Measurements from ENCODE around the gene STK38.

Gene STK38

DNA sequence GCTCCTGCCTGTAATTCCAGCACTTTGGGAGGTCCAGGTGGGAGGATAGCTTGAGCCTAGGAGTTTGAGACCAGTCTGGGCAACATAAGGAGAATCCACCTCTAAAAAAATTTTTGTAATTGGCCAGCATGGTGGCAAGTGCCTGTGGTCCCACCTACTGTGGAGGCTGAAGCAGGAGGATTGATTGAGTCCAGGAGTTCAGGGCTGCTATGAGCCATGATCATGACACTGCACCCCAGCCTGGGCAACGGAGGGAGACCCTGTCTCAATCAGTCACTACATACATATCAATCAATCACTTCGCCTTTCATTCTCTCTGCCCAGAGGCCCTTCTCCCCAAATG, 1.1 kb upstream of the STK38 start:
- Histone ChIP-seq H3K4me1 (ENCODE audit: control insufficient read depth, low read depth, low read length) (peaks cover 2% of the 10 kb centered on the region), H3K9ac (ENCODE audit: low read length) (no peak overlapping the region), H3K4me2 (ENCODE audit: low read length) (no peak overlapping the region), H3K4me3 (ENCODE audit: low read length) (no peak overlapping the region), H4K5ac (ENCODE audit: low read length) (no peak overlapping the region), H3K18ac (ENCODE audit: low read length) (no peak overlapping the region), H2BK120ac (ENCODE audit: low read depth, low read length) (no peak overlapping the region), H3K27ac (ENCODE audit: low read depth, low read length) (no peak overlapping the region), H3K56ac (ENCODE audit: low read length) (no peak overlapping the region), H2AK5ac (ENCODE audit: low read length) (no peak overlapping the region), H3K36me3 (ENCODE audit: control insufficient read depth, insufficient read depth, low read length) (no peaks in the 10 kb centered on the region), H2BK15ac (replicated peaks; ENCODE audit: low read depth) (no peak overlapping the region), H2BK5ac (ENCODE audit: low read length) (no peak overlapping the region), H3K23ac (ENCODE audit: low read length) (no peak overlapping the region), H3K79me2 (ENCODE audit: control insufficient read depth, insufficient read depth, low read length) (peaks cover 21% of the 10 kb centered on the region), H3K4ac (ENCODE audit: low read depth, low read length) (no peak overlapping the region), H3K27me3 (ENCODE audit: insufficient read depth, low read length, poor library complexity) (no peaks in the 10 kb centered on the region), H3K79me1 (ENCODE audit: low read length) (peaks cover 5% of the 10 kb centered on the region), H4K8ac (ENCODE audit: low read depth, low read length) (no peak overlapping the region)
- DNase-seq: no peak
- no CpG with 5 or more reads among the region's 2 CpGs for WGBS (ENCODE audit: extremely low coverage, insufficient coverage, low lambda C conversion rate)

DNA sequence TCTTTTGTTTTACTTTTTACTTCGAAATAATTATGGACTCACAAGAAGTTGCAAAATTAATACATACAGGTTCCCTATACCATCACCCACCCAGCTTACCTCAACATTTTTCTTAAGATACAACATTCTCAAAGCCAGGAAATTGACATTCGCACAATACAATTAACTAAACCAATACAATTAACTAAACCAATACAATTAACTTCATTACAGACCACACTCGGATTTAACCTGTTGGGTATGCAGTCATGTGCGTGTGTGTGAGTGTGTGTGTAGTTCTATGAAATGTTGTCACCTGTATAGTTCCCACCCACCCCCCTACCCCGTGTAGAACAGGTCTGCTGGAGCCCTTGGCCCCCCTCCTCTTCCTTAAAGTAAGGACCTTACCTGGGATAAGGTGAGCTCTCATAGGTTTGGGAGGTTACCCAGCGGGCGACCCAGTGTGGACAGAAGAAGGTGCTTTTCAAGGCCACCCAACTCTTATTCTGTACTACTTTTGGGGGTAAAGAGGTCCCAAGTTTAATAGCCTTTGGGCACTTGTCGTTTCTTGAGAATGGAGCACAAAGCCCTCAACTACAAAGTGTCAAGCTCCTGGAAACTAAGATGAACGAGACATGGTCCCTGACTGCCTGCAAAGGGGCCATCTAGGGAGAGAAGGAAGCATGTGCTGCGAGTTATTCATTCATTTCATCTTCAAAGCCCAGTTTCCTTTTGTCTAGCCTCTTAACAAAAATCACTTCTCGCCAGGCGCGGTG, 544 bp upstream of the STK38 start:
- 100% methylated on average over 2 of the region's 13 CpGs for WGBS (ENCODE audit: extremely low coverage, insufficient coverage, low lambda C conversion rate)

DNA sequence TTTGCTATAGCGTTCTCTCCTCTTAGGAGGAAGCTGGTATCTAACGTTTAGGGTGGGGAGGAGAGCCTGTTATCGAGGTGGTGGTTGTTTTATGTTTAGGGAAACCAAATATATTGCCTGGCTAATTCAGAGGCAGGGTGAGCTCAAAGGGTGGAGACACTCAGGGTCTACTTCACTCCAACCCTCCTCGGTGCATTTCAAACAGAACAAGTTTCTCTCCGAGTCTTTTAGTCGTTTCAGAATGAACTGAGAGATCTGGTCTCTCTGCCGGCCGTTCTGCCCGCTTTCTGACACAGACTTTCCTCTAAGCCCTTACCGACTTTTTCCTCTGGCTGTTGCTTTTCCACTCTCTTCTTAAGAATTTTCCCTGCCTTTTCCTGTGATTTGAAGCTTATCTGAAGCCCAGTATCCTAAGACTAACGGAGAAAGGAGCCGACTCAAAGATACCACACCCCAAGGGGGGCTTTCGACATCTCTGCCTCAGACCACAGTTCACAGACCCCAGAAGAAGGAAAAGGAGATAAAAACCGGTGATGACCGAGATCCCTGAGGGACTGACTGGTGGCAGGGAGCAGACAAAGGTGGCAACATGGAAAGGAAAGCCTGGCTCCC, 865 bp downstream of the STK38 start:
- Histone ChIP-seq H4K8ac (ENCODE audit: low read depth, low read length) (no peak overlapping the region), H4K5ac (ENCODE audit: low read length) (no peak overlapping the region), H3K4ac (ENCODE audit: low read depth, low read length) (peak overlapping the region; percentile 97), H3K36me3 (ENCODE audit: control insufficient read depth, insufficient read depth, low read length) (no peaks in the 10 kb centered on the region), H2BK5ac (ENCODE audit: low read length) (no peak overlapping the region), H2BK15ac (replicated peaks; ENCODE audit: low read depth) (no peak overlapping the region), H3K4me3 (ENCODE audit: low read length) (peak overlapping the region; percentile 26), H3K23ac (ENCODE audit: low read length) (no peak overlapping the region), H3K56ac (ENCODE audit: low read length) (peak overlapping the region; percentile 97), H3K4me1 (ENCODE audit: control insufficient read depth, low read depth, low read length) (peaks cover 2% of the 10 kb centered on the region), H3K18ac (ENCODE audit: low read length) (peak overlapping the region; percentile 99), H3K4me2 (ENCODE audit: low read length) (peak overlapping the region; percentile 53), H3K79me2 (ENCODE audit: control insufficient read depth, insufficient read depth, low read length) (peaks cover 23% of the 10 kb centered on the region), H3K27ac (ENCODE audit: low read depth, low read length) (peak overlapping the region; percentile 98), H3K27me3 (ENCODE audit: insufficient read depth, low read length, poor library complexity) (no peaks in the 10 kb centered on the region), H3K9ac (ENCODE audit: low read length) (peak overlapping the region; percentile 60), H2BK120ac (ENCODE audit: low read depth, low read length) (no peak overlapping the region), H3K79me1 (ENCODE audit: low read length) (peaks cover 5% of the 10 kb centered on the region), H2AK5ac (ENCODE audit: low read length) (no peak overlapping the region)
- peak; percentile 35 for DNase-seq
- WGBS (ENCODE audit: extremely low coverage, insufficient coverage, low lambda C conversion rate): no CpG with 5 or more reads among the region's 15 CpGs

More for the DNA sequence above, 544 bp upstream of the STK38 start:
- H3K4me3 ChIP-seq (ENCODE audit: low read length): no peak overlapping the region
- no peak overlapping the region for H3K4ac ChIP-seq (ENCODE audit: low read depth, low read length)
- H3K23ac ChIP-seq (ENCODE audit: low read length): no peak overlapping the region
- no peak for DNase-seq
- no peak overlapping the region for H2BK15ac ChIP-seq (replicated peaks; ENCODE audit: low read depth)
- peaks cover 2% of the 10 kb centered on the region for H3K4me1 ChIP-seq (ENCODE audit: control insufficient read depth, low read depth, low read length)
- H2BK120ac ChIP-seq (ENCODE audit: low read depth, low read length): no peak overlapping the region
- H4K5ac ChIP-seq (ENCODE audit: low read length): no peak overlapping the region
- no peak overlapping the region for H2BK5ac ChIP-seq (ENCODE audit: low read length)
- no peak overlapping the region for H3K18ac ChIP-seq (ENCODE audit: low read length)
- no peak overlapping the region for H3K9ac ChIP-seq (ENCODE audit: low read length)
- peak overlapping the region; percentile 30 for H3K56ac ChIP-seq (ENCODE audit: low read length)
- H3K36me3 ChIP-seq (ENCODE audit: control insufficient read depth, insufficient read depth, low read length): no peaks in the 10 kb centered on the region
- peaks cover 23% of the 10 kb centered on the region for H3K79me2 ChIP-seq (ENCODE audit: control insufficient read depth, insufficient read depth, low read length)
- H3K79me1 ChIP-seq (ENCODE audit: low read length): peaks cover 5% of the 10 kb centered on the region
- H4K8ac ChIP-seq (ENCODE audit: low read depth, low read length): no peak overlapping the region
- no peak overlapping the region for H3K27ac ChIP-seq (ENCODE audit: low read depth, low read length)
- peak overlapping the region; percentile 11 for H2AK5ac ChIP-seq (ENCODE audit: low read length)
- H3K4me2 ChIP-seq (ENCODE audit: low read length): no peak overlapping the region
- H3K27me3 ChIP-seq (ENCODE audit: insufficient read depth, low read length, poor library complexity): no peaks in the 10 kb centered on the region

DNA sequence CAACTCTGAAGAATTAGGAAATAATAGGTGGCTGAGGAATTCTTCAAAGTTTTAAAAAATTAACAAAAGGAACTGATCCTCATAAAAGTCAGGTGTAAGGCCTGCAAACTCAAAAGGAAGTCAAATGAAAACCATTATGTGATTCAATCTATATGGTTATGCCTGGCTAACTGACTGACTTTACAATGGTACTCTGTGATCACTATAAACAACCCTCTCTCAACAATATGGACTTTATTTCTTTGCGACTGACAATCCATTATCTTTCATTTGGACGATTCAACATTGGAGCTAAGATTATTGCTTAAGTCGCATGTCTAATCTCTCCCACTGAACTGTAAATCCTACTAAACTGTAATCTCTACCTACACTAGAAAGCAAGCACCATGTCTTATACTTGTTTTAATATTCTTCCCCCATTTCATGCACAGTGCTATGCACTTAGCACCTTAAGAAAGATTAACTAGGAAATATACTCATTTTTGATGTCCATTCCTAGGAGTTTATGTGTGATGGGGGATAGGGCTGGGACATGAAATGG, 1.4 kb downstream of the STK38 start:
- peak overlapping the region; percentile 97 for H3K56ac ChIP-seq (ENCODE audit: low read length)
- no peaks in the 10 kb centered on the region for H3K27me3 ChIP-seq (ENCODE audit: insufficient read depth, low read length, poor library complexity)
- H3K27ac ChIP-seq (ENCODE audit: low read depth, low read length): no peak overlapping the region
- H4K8ac ChIP-seq (ENCODE audit: low read depth, low read length): no peak overlapping the region
- H3K4me2 ChIP-seq (ENCODE audit: low read length): peak overlapping the region; percentile 53
- peaks cover 2% of the 10 kb centered on the region for H3K4me1 ChIP-seq (ENCODE audit: control insufficient read depth, low read depth, low read length)
- no peak overlapping the region for H4K5ac ChIP-seq (ENCODE audit: low read length)
- H3K79me2 ChIP-seq (ENCODE audit: control insufficient read depth, insufficient read depth, low read length): peaks cover 23% of the 10 kb centered on the region
- no peak overlapping the region for H3K23ac ChIP-seq (ENCODE audit: low read length)
- H2BK120ac ChIP-seq (ENCODE audit: low read depth, low read length): no peak overlapping the region
- peak overlapping the region; percentile 26 for H3K4me3 ChIP-seq (ENCODE audit: low read length)
- no CpG with 5 or more reads among the region's 3 CpGs for WGBS (ENCODE audit: extremely low coverage, insufficient coverage, low lambda C conversion rate)
- no peak overlapping the region for H2AK5ac ChIP-seq (ENCODE audit: low read length)
- H3K9ac ChIP-seq (ENCODE audit: low read length): peak overlapping the region; percentile 60
- no peak overlapping the region for H3K18ac ChIP-seq (ENCODE audit: low read length)
- no peaks in the 10 kb centered on the region for H3K36me3 ChIP-seq (ENCODE audit: control insufficient read depth, insufficient read depth, low read length)
- no peak for DNase-seq
- peaks cover 5% of the 10 kb centered on the region for H3K79me1 ChIP-seq (ENCODE audit: low read length)
- no peak overlapping the region for H2BK15ac ChIP-seq (replicated peaks; ENCODE audit: low read depth)
- no peak overlapping the region for H3K4ac ChIP-seq (ENCODE audit: low read depth, low read length)
- no peak overlapping the region for H2BK5ac ChIP-seq (ENCODE audit: low read length)

DNA sequence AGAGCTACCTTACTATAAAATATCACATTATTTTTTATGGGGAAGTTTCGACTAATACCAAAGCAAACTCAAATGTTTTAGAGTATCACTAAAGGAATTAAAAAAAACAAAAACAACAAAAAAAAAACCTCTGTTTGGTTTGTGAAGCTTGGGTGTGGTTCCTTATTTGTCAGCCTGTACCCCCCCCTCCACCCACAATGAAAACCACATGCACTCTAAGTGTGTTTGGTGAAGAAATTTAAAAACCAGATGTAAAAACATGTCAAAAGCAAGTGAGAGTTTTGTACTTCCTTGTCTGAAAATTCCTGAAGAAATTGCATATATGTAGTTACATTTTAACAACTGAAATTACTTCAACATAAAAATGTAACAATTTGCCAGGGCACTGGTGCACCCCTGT, 3.1 kb downstream of the STK38 start:
- no peak overlapping the region for H2BK120ac ChIP-seq (ENCODE audit: low read depth, low read length)
- H3K4ac ChIP-seq (ENCODE audit: low read depth, low read length): no peak overlapping the region
- WGBS (ENCODE audit: extremely low coverage, insufficient coverage, low lambda C conversion rate): no CpG with 5 or more reads among the region's 1 CpG
- no peak overlapping the region for H3K4me2 ChIP-seq (ENCODE audit: low read length)
- H3K23ac ChIP-seq (ENCODE audit: low read length): no peak overlapping the region
- no peak overlapping the region for H2AK5ac ChIP-seq (ENCODE audit: low read length)
- H3K79me2 ChIP-seq (ENCODE audit: control insufficient read depth, insufficient read depth, low read length): peaks cover 23% of the 10 kb centered on the region
- H3K18ac ChIP-seq (ENCODE audit: low read length): no peak overlapping the region
- no peak overlapping the region for H2BK5ac ChIP-seq (ENCODE audit: low read length)
- DNase-seq: no peak
- no peaks in the 10 kb centered on the region for H3K27me3 ChIP-seq (ENCODE audit: insufficient read depth, low read length, poor library complexity)
- no peak overlapping the region for H3K4me3 ChIP-seq (ENCODE audit: low read length)
- H3K56ac ChIP-seq (ENCODE audit: low read length): no peak overlapping the region
- no peak overlapping the region for H3K27ac ChIP-seq (ENCODE audit: low read depth, low read length)
- no peaks in the 10 kb centered on the region for H3K36me3 ChIP-seq (ENCODE audit: control insufficient read depth, insufficient read depth, low read length)
- H3K79me1 ChIP-seq (ENCODE audit: low read length): peaks cover 5% of the 10 kb centered on the region
- H3K9ac ChIP-seq (ENCODE audit: low read length): no peak overlapping the region
- peaks cover 2% of the 10 kb centered on the region for H3K4me1 ChIP-seq (ENCODE audit: control insufficient read depth, low read depth, low read length)
- no peak overlapping the region for H4K8ac ChIP-seq (ENCODE audit: low read depth, low read length)
- no peak overlapping the region for H2BK15ac ChIP-seq (replicated peaks; ENCODE audit: low read depth)
- H4K5ac ChIP-seq (ENCODE audit: low read length): no peak overlapping the region

All from mesendoderm (in vitro differentiated cells).